ES-I3 (cell line): ENCODE results near the gene RSBN1.
"Not testable (repeated sequence)": the region's sequence is repeated elsewhere in the genome, so short reads cannot be mapped to it uniquely, and the experiment has no call there.

Experiments used
- H3K36me3 ChIP-seq: 2 replicates; pipeline ENCODE4 v1.6.1; 2013; ENCODE audit warnings: mild to moderate bottlenecking, low read length, control low read depth, moderate library complexity; ENCODE audit not compliant: insufficient read depth
- H3K4me1 ChIP-seq: 2 replicates; pipeline ENCODE4 v1.6.1; 2013; ENCODE audit warnings: mild to moderate bottlenecking, control low read depth, low read length; ENCODE audit not compliant: insufficient read depth
- H3K9ac ChIP-seq: 2 replicates; pipeline ENCODE4 v1.6.1; 2013; ENCODE audit warnings: low read depth, mild to moderate bottlenecking, low read length, moderate library complexity
- H3K9me3 ChIP-seq: 2 replicates; pipeline ENCODE4 v1.6.1; 2013; ENCODE audit warnings: mild to moderate bottlenecking, low read length, moderate library complexity; ENCODE audit not compliant: control insufficient read depth, insufficient read depth

Gene RSBN1

GRCh38 chr1:113811888-113812660, at the start of gene RSBN1:
TSS of gene RSBN1 (minus strand) at chr1:113812476. CDS start at chr1:113812412, 64 bp downstream.
- Histone ChIP-seq H3K4me1 (0 out of 2 replicates have a peak, but pooled peaks cover 3% of the 10 kb centered on the region), H3K36me3 (no peaks in the 10 kb centered on the region), H3K9me3 (no peaks in the 10 kb centered on the region), H3K9ac (peak within 1 kb of the TSS; percentile 75)

GRCh38 chr1:113861641-113862040, 49.4 kb upstream of the RSBN1 start:
- Histone ChIP-seq H3K9ac (no peak overlapping the region), H3K36me3 (no peaks in the 10 kb centered on the region), H3K9me3 (no peaks in the 10 kb centered on the region), H3K4me1 (no peaks in the 10 kb centered on the region)

- Histone ChIP-seq H3K36me3 (no peaks in the 10 kb centered on the region), H3K4me1 (no peaks in the 10 kb centered on the region), H3K9me3 (no peaks in the 10 kb centered on the region), H3K9ac (no peak overlapping the region)
These were observed 48.6 kb upstream of the RSBN1 start for GRCh38 chr1:113860891-113861290.

GRCh38 chr1:113859478-113860175, 47.4 kb upstream of the RSBN1 start:
- Histone ChIP-seq H3K9ac (no peak overlapping the region), H3K4me1 (no peaks in the 10 kb centered on the region), H3K36me3 (no peaks in the 10 kb centered on the region), H3K9me3 (no peaks in the 10 kb centered on the region)

GRCh38 chr1:113858982-113859381, 46.7 kb upstream of the RSBN1 start:
- H3K9me3 ChIP-seq = no peaks in the 10 kb centered on the region
- H3K9ac ChIP-seq = no peak overlapping the region
- H3K4me1 ChIP-seq = no peaks in the 10 kb centered on the region

GRCh38 chr1:113858418-113858817, 46.1 kb upstream of the RSBN1 start:
- no peaks in the 10 kb centered on the region for H3K4me1 ChIP-seq
- no peaks in the 10 kb centered on the region for H3K9me3 ChIP-seq
- no peaks in the 10 kb centered on the region for H3K36me3 ChIP-seq
- no peak overlapping the region for H3K9ac ChIP-seq

More at GRCh38 chr1:113858982-113859381, 46.7 kb upstream of the RSBN1 start:
- H3K36me3 ChIP-seq = no peaks in the 10 kb centered on the region

GRCh38 chr1:113857776-113858175, 45.5 kb upstream of the RSBN1 start:
- H3K36me3 ChIP-seq = no peaks in the 10 kb centered on the region
- no peak overlapping the region for H3K9ac ChIP-seq
- no peaks in the 10 kb centered on the region for H3K9me3 ChIP-seq
- no peaks in the 10 kb centered on the region for H3K4me1 ChIP-seq

GRCh38 chr1:113856401-113856790, 44.1 kb upstream of the RSBN1 start:
- Histone ChIP-seq H3K36me3 (no peaks in the 10 kb centered on the region), H3K9me3 (no peaks in the 10 kb centered on the region), H3K4me1 (no peaks in the 10 kb centered on the region), H3K9ac (no peak overlapping the region)

- no peaks in the 10 kb centered on the region for H3K4me1 ChIP-seq
- H3K9ac ChIP-seq = no peak overlapping the region
- no peaks in the 10 kb centered on the region for H3K9me3 ChIP-seq
- H3K36me3 ChIP-seq = no peaks in the 10 kb centered on the region
These were observed 43.5 kb upstream of the RSBN1 start for GRCh38 chr1:113855630-113856400.

GRCh38 chr1:113854234-113854633, 42.0 kb upstream of the RSBN1 start:
- Histone ChIP-seq H3K4me1 (no peaks in the 10 kb centered on the region), H3K9me3 (no peaks in the 10 kb centered on the region), H3K9ac (no peak overlapping the region), H3K36me3 (no peaks in the 10 kb centered on the region)

GRCh38 chr1:113852694-113853093, 40.4 kb upstream of the RSBN1 start:
- H3K4me1 ChIP-seq, H3K36me3 ChIP-seq, H3K9ac ChIP-seq, H3K9me3 ChIP-seq: not testable (repeated sequence)

- Histone ChIP-seq H3K9me3 (peaks cover 4% of the 10 kb centered on the region; the same call in 1 of the 2 replicates), H3K4me1 (no peaks in the 10 kb centered on the region), H3K36me3 (no peaks in the 10 kb centered on the region), H3K9ac (no peak overlapping the region)
These were observed 38.0 kb upstream of the RSBN1 start for GRCh38 chr1:113850127-113850796.

- H3K9me3 ChIP-seq = peaks cover 4% of the 10 kb centered on the region; the same call in 1 of the 2 replicates
- no peaks in the 10 kb centered on the region for H3K36me3 ChIP-seq
- H3K9ac ChIP-seq = no peak overlapping the region
- no peaks in the 10 kb centered on the region for H3K4me1 ChIP-seq
These were observed 36.8 kb upstream of the RSBN1 start for GRCh38 chr1:113849072-113849471.

GRCh38 chr1:113846391-113847035, 34.2 kb upstream of the RSBN1 start:
- Histone ChIP-seq H3K9ac (no peak overlapping the region), H3K9me3 (peaks cover 4% of the 10 kb centered on the region; the same call in 1 of the 2 replicates), H3K4me1 (no peaks in the 10 kb centered on the region), H3K36me3 (no peaks in the 10 kb centered on the region)
